H1 (cell line): ENCODE measurements around the gene BRPF1. TPM values are rescaled to one million over a fixed set of nuclear protein-coding genes. Genes with fewer than 3 reads are reported as not detected.

ENCODE experiments used
- CTCF ChIA-PET: fragments of 300-600 bp; sonication (Branson Sonifier 250); formaldehyde crosslinking; loops from one replicate; lab custom pipeline; 2021; ENCODE audit not compliant: partially characterized antibody; lab: Charles Lee
- POLR2A ChIA-PET: fragments of 300-600 bp; sonication (Branson Sonifier 250); formaldehyde crosslinking; loops from one replicate; lab custom pipeline; 2021; ENCODE audit warnings: inconsistent platforms; ENCODE audit not compliant: partially characterized antibody; lab: Charles Lee
- DNase-seq, 2 experiments: peaks; one replicate each; pipeline versions ENCODE4 v3.0.0 to v3.0.0-alpha.2; 2010 to 2022; ENCODE audit warnings: low spot score in 2 of 2, low read depth in 1 of 2, mixed read lengths in 1 of 2
- FAIRE-seq: peaks from 2 replicates; lab custom pipeline; 2011; peaks lifted over from hg19 to GRCh38; lab: Jason Lieb, UNC
- H2AFZ ChIP-seq: 2 replicates; pipeline ENCODE4 v1.8.1; 2012; ENCODE audit warnings: low read length, inconsistent platforms
- H2AK5ac ChIP-seq: 2 replicates; pipeline ENCODE4 v1.6.1; 2013; ENCODE audit warnings: low read depth, low read length
- H2BK120ac ChIP-seq: replicated peaks from 2 replicates; pipeline ENCODE3; 2013; ENCODE audit warnings: low read depth, low read length, inconsistent platforms
- H2BK12ac ChIP-seq: 2 replicates; pipeline ENCODE4 v1.6.1; 2013; ENCODE audit warnings: low read depth, low read length
- H2BK15ac ChIP-seq: 2 replicates; pipeline ENCODE4 v1.6.1; 2013; ENCODE audit warnings: low read length
- H2BK20ac ChIP-seq: 2 replicates; pipeline ENCODE4 v1.6.1; 2013; ENCODE audit warnings: low read length
- H2BK5ac ChIP-seq: 2 replicates; pipeline ENCODE4 v1.6.1; 2013; ENCODE audit warnings: low read depth, low read length
- H3K14ac ChIP-seq: 2 replicates; pipeline ENCODE4 v1.6.1; 2013; ENCODE audit warnings: inconsistent platforms; ENCODE audit not compliant: insufficient read length
- H3K18ac ChIP-seq: 2 replicates; pipeline ENCODE4 v1.6.1; 2013; ENCODE audit warnings: low read length; ENCODE audit errors: extremely low read depth
- H3K23ac ChIP-seq: 2 replicates; pipeline ENCODE4 v1.6.1; 2013; ENCODE audit warnings: inconsistent platforms; ENCODE audit not compliant: insufficient read length
- H3K23me2 ChIP-seq: 2 replicates; pipeline ENCODE4 v1.6.1; 2013; ENCODE audit warnings: low read depth, low read length
- H3K27ac ChIP-seq: 2 replicates; pipeline ENCODE4 v1.6.1; 2011; ENCODE audit warnings: low read depth, low read length, inconsistent platforms
- H3K27me3 ChIP-seq, 4 experiments: replicated peaks in 1 of 4; 1 replicate in 1 of 4; 2 replicates in 3 of 4; pipeline versions ENCODE4 v1.6.1 to v1.8.1; 2011 to 2013; ENCODE audit warnings: low read length in 3 of 4, mild to moderate bottlenecking in 3 of 4, inconsistent platforms in 2 of 4, mixed read lengths in 2 of 4, moderate library complexity in 1 of 4; ENCODE audit not compliant: control insufficient read depth in 3 of 4, insufficient read depth in 3 of 4; ENCODE audit errors: extremely low read depth in 1 of 4
- H3K36me3 ChIP-seq, 4 experiments: 2 replicates each; pipeline versions ENCODE4 v1.6.1 to v1.8.1; 2011 to 2013; ENCODE audit warnings: mild to moderate bottlenecking in 4 of 4, low read length in 3 of 4, moderate library complexity in 2 of 4, control low read depth in 1 of 4, inconsistent platforms in 1 of 4; ENCODE audit not compliant: insufficient read depth in 4 of 4, control insufficient read depth in 2 of 4
- H3K4ac ChIP-seq: replicated peaks from 2 replicates; pipeline ENCODE3; 2013; ENCODE audit warnings: low read length, low read depth, mixed read lengths, inconsistent platforms; ENCODE audit not compliant: insufficient read length
- H3K4me1 ChIP-seq, 4 experiments: replicated peaks in 1 of 4; 1 replicate in 1 of 4; 2 replicates in 3 of 4; pipeline versions ENCODE4 v1.6.1 to v1.8.1; 2011 to 2013; ENCODE audit warnings: low read length in 3 of 4, inconsistent platforms in 2 of 4, mixed read lengths in 1 of 4; ENCODE audit not compliant: insufficient read depth in 4 of 4, control insufficient read depth in 3 of 4
- H3K4me2 ChIP-seq, 2 experiments: 2 replicates each; pipeline versions ENCODE4 v1.6.1 to v1.8.1; 2011 to 2013; ENCODE audit warnings: low read depth in 2 of 2, low read length in 2 of 2, control low read depth in 1 of 2, inconsistent platforms in 1 of 2, mild to moderate bottlenecking in 1 of 2; ENCODE audit not compliant: insufficient read depth in 1 of 2
- H3K4me3 ChIP-seq, 4 experiments: fragments of 200-600, 300-600 bp in 1 of 4; sonication (generic), shearing (Covaris generic), sonication (Bioruptor Twin) in 1 of 4; 2 replicates each; pipeline versions ENCODE4 v1.5.1 to v1.8.1; 2011 to 2016; ENCODE audit warnings: low read length in 4 of 4, low read depth in 3 of 4, control low read depth in 2 of 4, inconsistent platforms in 2 of 4, mild to moderate bottlenecking in 2 of 4, mixed read lengths in 1 of 4, moderate library complexity in 1 of 4; ENCODE audit not compliant: insufficient read depth in 2 of 4; ENCODE audit errors: extremely low read depth in 1 of 4
- H3K56ac ChIP-seq: replicated peaks from 2 replicates; pipeline ENCODE3; 2013; ENCODE audit warnings: low read depth, mild to moderate bottlenecking, mixed read lengths, low read length, inconsistent platforms; ENCODE audit not compliant: insufficient read length
- H3K79me1 ChIP-seq: 2 replicates; pipeline ENCODE4 v1.6.1; 2013; ENCODE audit warnings: low read depth, low read length, control low read depth
- H3K79me2 ChIP-seq, 2 experiments: 2 replicates each; pipeline versions ENCODE4 v1.6.1 to v1.8.1; 2012 to 2013; ENCODE audit warnings: low read length in 2 of 2, mild to moderate bottlenecking in 2 of 2, inconsistent platforms in 1 of 2; ENCODE audit not compliant: insufficient read depth in 2 of 2, control insufficient read depth in 1 of 2
- H3K9ac ChIP-seq, 4 experiments: replicated peaks in 1 of 4; 1 replicate in 1 of 4; 2 replicates in 3 of 4; pipeline versions ENCODE4 v1.6.1 to v1.8.1; 2011 to 2013; ENCODE audit warnings: low read depth in 3 of 4, low read length in 3 of 4, control low read depth in 2 of 4, mild to moderate bottlenecking in 2 of 4, moderate library complexity in 2 of 4, inconsistent platforms in 1 of 4; ENCODE audit errors: extremely low read depth in 1 of 4
- H3K9me3 ChIP-seq, 2 experiments: 2 replicates each; pipeline versions ENCODE4 v1.6.1 to v1.8.1; 2012 to 2013; ENCODE audit warnings: mild to moderate bottlenecking in 2 of 2, moderate library complexity in 2 of 2, control low read depth in 1 of 2, inconsistent platforms in 1 of 2, low read depth in 1 of 2, low read length in 1 of 2, mixed read lengths in 1 of 2; ENCODE audit not compliant: insufficient read depth in 2 of 2
- H4K20me1 ChIP-seq, 2 experiments: replicated peaks in 1 of 2; 2 replicates each; pipeline versions ENCODE3 to v1.8.1; 2011 to 2013; ENCODE audit warnings: inconsistent platforms in 2 of 2, low read length in 2 of 2, mild to moderate bottlenecking in 1 of 2; ENCODE audit not compliant: insufficient read depth in 2 of 2, control insufficient read depth in 1 of 2
- H4K5ac ChIP-seq: 2 replicates; pipeline ENCODE4 v1.6.1; 2013; ENCODE audit warnings: low read length, low read depth, mixed read lengths, inconsistent platforms; ENCODE audit not compliant: insufficient read length
- H4K8ac ChIP-seq: 2 replicates; pipeline ENCODE4 v1.8.0; 2013; ENCODE audit warnings: mild to moderate bottlenecking, moderate library complexity, low read length, inconsistent platforms; ENCODE audit not compliant: insufficient read depth; ENCODE audit errors: extremely low read depth
- H4K91ac ChIP-seq: replicated peaks from 2 replicates; pipeline ENCODE3; 2013; ENCODE audit warnings: low read length, mixed read lengths, inconsistent platforms; ENCODE audit not compliant: insufficient read length
- ASH2L ChIP-seq: fragments of 200-600, 300-600 bp; sonication (generic); IDR thresholded peaks from one replicate; pipeline ENCODE4 v1.7.1; 2017; ENCODE audit warnings: low read length
- JUND ChIP-seq: IDR thresholded peaks from 2 replicates; pipeline ENCODE4 v1.6.1; 2011; ENCODE audit warnings: mild to moderate bottlenecking, improper control_type of control experiment, low read length
- MAX ChIP-seq: IDR thresholded peaks from 2 replicates; pipeline ENCODE4 v1.6.1; 2012; ENCODE audit warnings: inconsistent platforms
- POU5F1 ChIP-seq: IDR thresholded peaks from 2 replicates; pipeline ENCODE4 v1.6.1; 2011; ENCODE audit warnings: low read depth, mild to moderate bottlenecking, low read length, moderate library complexity
- TEAD4 ChIP-seq: IDR thresholded peaks from 2 replicates; pipeline ENCODE4 v1.6.1; 2012; ENCODE audit warnings: low read depth, low read length, inconsistent platforms, mixed read lengths
- WGBS, 2 experiments: shearing (Covaris generic) in 1 of 2; methylation state at CpG; one replicate each; pipeline versions ENCODE4 v1.1.6 to v1.1.7; 2013 to 2015; ENCODE audit warnings: low lambda C conversion rate in 2 of 2, mixed read lengths in 2 of 2, inconsistent platforms in 1 of 2, low coverage in 1 of 2, missing lambda C conversion rate in 1 of 2; ENCODE audit not compliant: insufficient replicate concordance in 2 of 2, insufficient coverage in 1 of 2, insufficient read length in 1 of 2; ENCODE audit errors: extremely low coverage in 1 of 2, missing lambda C conversion rate in 1 of 2; 5-methylcytosine and 5-hydroxymethylcytosine counted together
- polyA plus RNA-seq, 7 experiments: library from polyadenylated mRNA; depleted of rRNA in 3 of 7; stranded (reverse) in 5 of 7; unstranded in 2 of 7; fragments of >200 nt in 5 of 7; fragments of 200-250 nt in 2 of 7; gene quantifications; 1 replicate in 5 of 7; 2 replicates in 1 of 7; 4 replicates in 1 of 7; pipeline versions ENCODE4 v1.2.1 to v1.2.3, GENCODE V29; 2011 to 2013; ENCODE audit warnings: missing spikeins in 2 of 7, mixed read lengths in 2 of 7
- total RNA-seq: library from RNA; stranded (reverse); fragmentation: NEBNext Ultra II Directional; extraction: Animal tissue kit (Norgen Biotek cat#: 25700); gene quantifications from 2 replicates; pipeline ENCODE4 v1.2.1, GENCODE V29; 2021

Gene BRPF1
- total and polyA plus RNA-seq, 2 of the 8 experiments (the other 6 are each of a cell fraction or from before 2014, with no cell fraction given): 11.3 to 21.7 TPM

- DNase-seq (no peak), FAIRE-seq (no peak)
- Histone ChIP-seq H3K4me1 (no peaks in the 10 kb centered on the region), H2AK5ac (no peak overlapping the region), H3K79me2 (no peaks in the 10 kb centered on the region), H3K23me2 (no peaks in the 10 kb centered on the region), H2AFZ (no peak overlapping the region), H3K27me3 (no peaks in the 10 kb centered on the region; a peak in 1 of 7 replicates), H3K4me3 (no peak overlapping the region), H3K56ac (no peak overlapping the region), H2BK15ac (no peak overlapping the region), H2BK12ac (no peak overlapping the region), H4K8ac (no peak overlapping the region), H3K27ac (no peak overlapping the region), H3K14ac (no peak overlapping the region), H4K91ac (no peak overlapping the region), H4K5ac (no peak overlapping the region), H3K4ac (no peak overlapping the region), H2BK120ac (no peak overlapping the region), H3K9me3 (no peaks in the 10 kb centered on the region), H3K36me3 (peaks cover 3 to 38% (median 18%) of the 10 kb centered on the region in 4 experiments; a peak in 7 of 8 replicates), H3K9ac (no peak overlapping the region), H3K79me1 (no peaks in the 10 kb centered on the region), H3K4me2 (no peak overlapping the region), H3K18ac (no peak overlapping the region), H2BK5ac (no peak overlapping the region), H2BK20ac (no peak overlapping the region), H3K23ac (no peak overlapping the region), H4K20me1 (peaks cover 0 to 10% of the 10 kb centered on the region in 2 experiments)
- WGBS, 2 experiments: 92% methylated on average over 13 of the region's 13 CpGs; no CpG with 5 or more reads in 1 of the 2 experiments
- TF ChIP-seq TEAD4 (no peak), JUND (no peak), ASH2L (no peak), POU5F1 (no peak), MAX (no peak)
- CTCF ChIA-PET: no interaction called here
- POLR2A ChIA-PET: interaction anchor here (0.5 to 0.6 kb wide), 2 partner anchors 8 to 57 kb away, joined by 4 read pairs; no protein-coding TSS in a partner anchor
These were observed 25.9 kb downstream of the BRPF1 start for GRCh38 chr3:9757427-9757826.
